SK-N-SH (cell line): ENCODE data around the gene CDK14. TPM values are rescaled to one million over a fixed set of nuclear protein-coding genes. Genes with fewer than 3 reads are reported as not detected.

Experiments
- CTCF ChIA-PET: fragments of 300-600, 350-600 bp; formaldehyde crosslinking; extraction: SDS; loops from one replicate; lab custom pipeline; 2021; lab: Yijun Ruan, JAX
- POLR2A ChIA-PET: fragments of 350-600 bp; sonication (Branson Sonifier 250); formaldehyde crosslinking; extraction: SDS; loops from one replicate; lab custom pipeline; 2020; ENCODE audit warnings: antibody characterized with exemption, inconsistent platforms; lab: Yijun Ruan, JAX
- DNase-seq: peaks from one replicate; pipeline ENCODE4 v3.0.0; 2012
- H2AFZ ChIP-seq: fragments of 200-600 bp; sonication (generic); 2 replicates; pipeline ENCODE4 v1.8.1; 2016; ENCODE audit warnings: antibody characterized with exemption, mild to moderate bottlenecking, low read depth
- H3F3A ChIP-seq: fragments of 200-600 bp; sonication (generic); replicated peaks from 2 replicates; pipeline ENCODE3; 2016; ENCODE audit warnings: antibody characterized with exemption, mild to moderate bottlenecking; ENCODE audit not compliant: insufficient read depth
- H3K27ac ChIP-seq, 2 experiments: fragments of 200-500 bp in 1 of 2; fragments of 200-600 bp in 1 of 2; sonication (Bioruptor generic) in 1 of 2; sonication (generic), shearing (Covaris generic) in 1 of 2; 2 replicates each; pipeline versions ENCODE4 v1.5.1 to v1.6.1; 2014 to 2016; ENCODE audit warnings: low read depth in 2 of 2, inconsistent platforms in 1 of 2, low read length in 1 of 2, mild to moderate bottlenecking in 1 of 2, mixed read lengths in 1 of 2
- H3K27me3 ChIP-seq: fragments of 200-600 bp; sonication (generic), shearing (Covaris generic); 2 replicates; pipeline ENCODE4 v1.6.1; 2016; ENCODE audit warnings: mixed run types; ENCODE audit not compliant: insufficient read depth
- H3K36me3 ChIP-seq, 2 experiments: fragments of 200-500 bp in 1 of 2; fragments of 200-600 bp in 1 of 2; sonication (Bioruptor generic) in 1 of 2; sonication (generic) in 1 of 2; replicated peaks in 1 of 2; 2 replicates each; pipeline versions ENCODE3 to v1.5.1; 2014 to 2016; ENCODE audit warnings: low read length in 1 of 2, mild to moderate bottlenecking in 1 of 2; ENCODE audit not compliant: insufficient read depth in 2 of 2, control insufficient read depth in 1 of 2
- H3K4me1 ChIP-seq, 2 experiments: fragments of 200-500 bp in 1 of 2; fragments of 200-600 bp in 1 of 2; sonication (Bioruptor generic) in 1 of 2; sonication (generic), shearing (Covaris generic) in 1 of 2; 2 replicates each; pipeline versions ENCODE4 v1.5.1 to v1.6.1; 2014 to 2016; ENCODE audit warnings: low read depth in 1 of 2, low read length in 1 of 2, mixed run types in 1 of 2; ENCODE audit not compliant: insufficient read depth in 2 of 2, control insufficient read depth in 1 of 2
- H3K4me2 ChIP-seq: fragments of 200-600 bp; sonication (generic), shearing (Covaris generic); 2 replicates; pipeline ENCODE4 v1.6.1; 2017; ENCODE audit warnings: mixed run types
- H3K4me3 ChIP-seq, 2 experiments: fragments of 200-500 bp in 1 of 2; fragments of 200-600 bp in 1 of 2; sonication (Bioruptor generic) in 1 of 2; sonication (generic), shearing (Covaris generic) in 1 of 2; 2 replicates each; pipeline versions ENCODE4 v1.5.1 to v1.8.1; 2014 to 2016; ENCODE audit warnings: low read depth in 2 of 2, inconsistent platforms in 1 of 2, low read length in 1 of 2, mild to moderate bottlenecking in 1 of 2, mixed read lengths in 1 of 2, moderate library complexity in 1 of 2
- H3K79me2 ChIP-seq: fragments of 200-600 bp; sonication (generic); 2 replicates; pipeline ENCODE4 v1.8.1; 2017; ENCODE audit warnings: mild to moderate bottlenecking; ENCODE audit not compliant: insufficient read depth
- H3K9ac ChIP-seq: fragments of 200-600 bp; sonication (generic); 2 replicates; pipeline ENCODE4 v1.6.1; 2017; ENCODE audit warnings: mixed run types
- H3K9me2 ChIP-seq: fragments of 200-600 bp; sonication (generic); 2 replicates; pipeline ENCODE4 v1.6.1; 2017; ENCODE audit warnings: mixed run types
- H3K9me3 ChIP-seq: fragments of 200-600 bp; sonication (generic); 2 replicates; pipeline ENCODE4 v1.6.1; 2017; ENCODE audit warnings: mixed run types, mild to moderate bottlenecking, moderate library complexity
- H4K20me1 ChIP-seq: fragments of 200-600 bp; sonication (generic); 2 replicates; pipeline ENCODE4 v1.6.1; 2017; ENCODE audit warnings: mild to moderate bottlenecking, mixed run types; ENCODE audit not compliant: insufficient read depth
- ELF1 ChIP-seq: IDR thresholded peaks from 2 replicates; pipeline ENCODE4 v1.4.0; 2012
- EP300 ChIP-seq, 2 experiments: IDR thresholded peaks; 2 replicates each; pipeline versions ENCODE4 v1.4.0 to v1.6.1; 2012; ENCODE audit warnings: borderline replicate concordance in 1 of 2, low read depth in 1 of 2, low read length in 1 of 2
- EZH2phosphoT487 ChIP-seq: fragments of 200-600 bp; sonication (generic); IDR thresholded peaks from 2 replicates; pipeline ENCODE4 v1.6.1; 2017; ENCODE audit warnings: low read depth, mixed run types, mild to moderate bottlenecking, antibody characterized with exemption, moderate library complexity, borderline replicate concordance
- FOXJ3 ChIP-seq: sonication (generic); formaldehyde crosslinking; IDR thresholded peaks from 2 replicates; pipeline ENCODE4 v1.5.1; 2020; ENCODE audit warnings: mild to moderate bottlenecking, missing genetic modification reagents
- FOXM1 ChIP-seq: IDR thresholded peaks from 2 replicates; pipeline ENCODE4 v1.4.0; 2012; ENCODE audit warnings: low read depth, mild to moderate bottlenecking
- IRF3 ChIP-seq: fragments of 150-350 bp; IDR thresholded peaks from 2 replicates; pipeline ENCODE4 v1.6.1; 2016; ENCODE audit warnings: mild to moderate bottlenecking, low read depth, low read length
- JUND ChIP-seq: IDR thresholded peaks from 2 replicates; pipeline ENCODE4 v1.4.0; 2012
- NFIC ChIP-seq: IDR thresholded peaks from 2 replicates; pipeline ENCODE4 v1.4.0; 2012; ENCODE audit warnings: borderline replicate concordance
- PBX3 ChIP-seq: IDR thresholded peaks from 2 replicates; pipeline ENCODE4; 2012
- POLR2AphosphoS5 ChIP-seq: IDR thresholded peaks from 2 replicates; pipeline ENCODE4 v1.6.1; 2012; ENCODE audit warnings: low read depth, low read length
- REST ChIP-seq: IDR thresholded peaks from 2 replicates; pipeline ENCODE4 v1.6.1; 2012; ENCODE audit warnings: mild to moderate bottlenecking, low read depth, low read length, moderate library complexity
- TCF12 ChIP-seq: IDR thresholded peaks from 2 replicates; pipeline ENCODE4 v1.4.0; 2012
- TEAD4 ChIP-seq: IDR thresholded peaks from 2 replicates; pipeline ENCODE4 v1.4.0; 2012; ENCODE audit warnings: mild to moderate bottlenecking, borderline replicate concordance; ENCODE audit not compliant: insufficient read depth
- USF1 ChIP-seq: IDR thresholded peaks from 2 replicates; pipeline ENCODE4 v1.4.0; 2012; ENCODE audit warnings: low read depth, borderline replicate concordance
- USF2 ChIP-seq: fragments of 150-350 bp; IDR thresholded peaks from 2 replicates; pipeline ENCODE4 v1.6.1; 2017; ENCODE audit warnings: antibody characterized with exemption, low read length, low read depth, borderline replicate concordance
- WGBS: methylation state at CpG from one replicate; pipeline ENCODE4 v1.1.6; 2017; ENCODE audit warnings: low lambda C conversion rate; 5-methylcytosine and 5-hydroxymethylcytosine counted together
- polyA plus RNA-seq, 3 experiments: library from polyadenylated mRNA; depleted of rRNA; stranded (reverse); fragments of >200 nt; gene quantifications; 2 replicates each; pipeline ENCODE4 v1.2.3, GENCODE V29; 2012

CDK14 gene
- polyA plus RNA-seq, 1 of the 3 experiments (the other 2 are of a cell fraction) = 13.9 TPM

- Histone ChIP-seq H3K9me2 (no peaks in the 10 kb centered on the region), H3K9me3 (peaks cover 6% of the 10 kb centered on the region; the same call in 1 of the 2 replicates), H2AFZ (no peak overlapping the region), H3F3A (peaks cover 8% of the 10 kb centered on the region), H3K4me1 (peaks cover 5 to 34% of the 10 kb centered on the region in 2 experiments; a peak in 3 of 4 replicates), H3K4me2 (no peak overlapping the region), H3K36me3 (peaks cover 0 to 7% of the 10 kb centered on the region in 2 experiments), H3K27ac (no peak overlapping the region), H3K27me3 (no peaks in the 10 kb centered on the region), H3K9ac (no peak overlapping the region), H3K79me2 (peaks cover 79% of the 10 kb centered on the region), H3K4me3 (no peak overlapping the region), H4K20me1 (peaks cover 28% of the 10 kb centered on the region)
- TF ChIP-seq USF2 (no peak), TCF12 (no peak), REST (no peak), NFIC (no peak)
- WGBS = 94% methylated on average over 7 of the region's 7 CpGs
- no peak for DNase-seq
- CTCF ChIA-PET = interaction anchor here (0.8 to 2.0 kb wide), 4 partner anchors 8 to 503 kb away, joined by 3 to 7 read pairs (median 3); no protein-coding TSS in a partner anchor
- POLR2A ChIA-PET = no interaction called here
Observed at GRCh38 chr7:90721869-90722431, 125.8 kb downstream of the CDK14 start.

- Histone ChIP-seq H3K79me2 (peaks cover 75% of the 10 kb centered on the region), H3K4me1 (peaks cover 3 to 37% of the 10 kb centered on the region in 2 experiments; a peak in 3 of 4 replicates), H3K9me2 (no peaks in the 10 kb centered on the region), H3K27ac (no peak overlapping the region), H3K4me2 (no peak overlapping the region), H2AFZ (no peak overlapping the region), H3K9me3 (peaks cover 6% of the 10 kb centered on the region; the same call in 1 of the 2 replicates), H3K9ac (no peak overlapping the region), H3K27me3 (no peaks in the 10 kb centered on the region), H3K36me3 (peaks cover 0 to 15% of the 10 kb centered on the region in 2 experiments), H3K4me3 (no peak overlapping the region), H3F3A (peaks cover 13% of the 10 kb centered on the region), H4K20me1 (peaks cover 28% of the 10 kb centered on the region)
- ChIA-PET POLR2A (no interaction called here), CTCF (interaction anchor here (1.0 kb wide), 1 partner anchor 504 kb away, joined by 3 read pairs; no protein-coding TSS in a partner anchor)
- 93% methylated on average over 2 of the region's 2 CpGs for WGBS
- DNase-seq = no peak
- TF ChIP-seq IRF3 (no peak), JUND (no peak), REST (no peak), EP300 (IDR thresholded peaks at IDR 0.05; ENCODE audit: borderline replicate concordance in 1 of 2, low read depth in 1 of 2, low read length in 1 of 2) (no peak), EZH2phosphoT487 (no peak), USF1 (no peak), PBX3 (no peak), POLR2AphosphoS5 (no peak), TCF12 (no peak), FOXJ3 (CRISPR knock-in tag) (no peak), FOXM1 (no peak), ELF1 (no peak), TEAD4 (no peak)
Observed at GRCh38 chr7:90723233-90723632, 127.1 kb downstream of the CDK14 start.
